Neural cell (in vitro differentiated cells): Measurements from ENCODE around the gene ZSWIM1. TPM values are rescaled to one million over a fixed set of nuclear protein-coding genes. Genes with fewer than 3 reads are reported as not detected.

Experiments used
- H2AFZ ChIP-seq: fragments of 200-600, 300-800 bp; sonication (generic), shearing (Covaris generic); 2 replicates; pipeline ENCODE4 v1.6.0; 2014; ENCODE audit warnings: low read depth, mild to moderate bottlenecking, antibody characterized with exemption, low read length, moderate library complexity
- H3F3A ChIP-seq: fragments of 200-600 bp; shearing (Covaris generic); 2 replicates; pipeline ENCODE4 v1.6.1; 2016; ENCODE audit warnings: mild to moderate bottlenecking, moderate library complexity, mixed read lengths, antibody characterized with exemption, low read length; ENCODE audit not compliant: insufficient read depth, poor library complexity, severe bottlenecking
- H3K27ac ChIP-seq: fragments of 200-600, 300-800 bp; sonication (generic), shearing (Covaris generic); 2 replicates; pipeline ENCODE4 v1.5.1; 2014; ENCODE audit warnings: mild to moderate bottlenecking, low read length, moderate library complexity
- H3K27me3 ChIP-seq: fragments of 300-800, 200-600 bp; sonication (generic), shearing (Covaris generic); 2 replicates; pipeline ENCODE4 v1.6.0; 2014; ENCODE audit warnings: mild to moderate bottlenecking, low read depth, low read length, moderate library complexity; ENCODE audit not compliant: insufficient read depth
- H3K36me3 ChIP-seq: fragments of 300-800, 200-600 bp; sonication (generic), shearing (Covaris generic); 2 replicates; pipeline ENCODE4 v1.5.1; 2014; ENCODE audit warnings: mild to moderate bottlenecking, antibody characterized with exemption, low read length, moderate library complexity; ENCODE audit not compliant: insufficient read depth
- H3K4me2 ChIP-seq: fragments of 300-800, 200-600 bp; sonication (generic), shearing (Covaris generic); 2 replicates; pipeline ENCODE4 v1.6.0; 2014; ENCODE audit warnings: mild to moderate bottlenecking, low read length
- H3K4me3 ChIP-seq: fragments of 300-800, 200-600 bp; sonication (generic), shearing (Covaris generic); 2 replicates; pipeline ENCODE4 v1.5.1; 2014; ENCODE audit warnings: mild to moderate bottlenecking, low read length, moderate library complexity
- H3K79me2 ChIP-seq: fragments of 200-600 bp; shearing (Covaris generic); replicated peaks from 2 replicates; pipeline ENCODE4 v1.6.0; 2014; ENCODE audit warnings: mild to moderate bottlenecking, low read length, moderate library complexity; ENCODE audit not compliant: insufficient read depth
- H3K9ac ChIP-seq: fragments of 300-800, 200-600 bp; sonication (generic), shearing (Covaris generic); 2 replicates; pipeline ENCODE4 v1.6.1; 2016; ENCODE audit warnings: mild to moderate bottlenecking, low read length, mixed read lengths
- H3K9me2 ChIP-seq: fragments of 200-600 bp; shearing (Covaris generic); 2 replicates; pipeline ENCODE4 v1.6.1; 2016; ENCODE audit warnings: mild to moderate bottlenecking, low read length, mixed read lengths; ENCODE audit not compliant: insufficient read depth
- H3K9me3 ChIP-seq: fragments of 200-600, 300-800 bp; sonication (generic), shearing (Covaris generic); 2 replicates; pipeline ENCODE4 v1.6.1; 2016; ENCODE audit warnings: mild to moderate bottlenecking, mixed run types, low read length, moderate library complexity, mixed read lengths
- H4K20me1 ChIP-seq: fragments of 200-600 bp; shearing (Covaris generic); 2 replicates; pipeline ENCODE4 v1.6.1; 2016; ENCODE audit warnings: mild to moderate bottlenecking, mixed run types; ENCODE audit not compliant: insufficient read depth
- EP300 ChIP-seq: fragments of 450-650 bp; conservative IDR thresholded peaks from 2 replicates; pipeline ENCODE4 v1.6.1; 2014; ENCODE audit warnings: antibody characterized with exemption, mild to moderate bottlenecking, moderate library complexity; ENCODE audit not compliant: poor library complexity, severe bottlenecking
- EZH2 ChIP-seq: fragments of 200-600, 300-800 bp; shearing (Covaris generic), sonication (generic); IDR thresholded peaks from 2 replicates; pipeline ENCODE4 v1.6.1; 2014; ENCODE audit warnings: antibody characterized with exemption, low read length, borderline replicate concordance, mild to moderate bottlenecking; ENCODE audit not compliant: insufficient read depth, poor library complexity, severe bottlenecking
- MXI1 ChIP-seq: fragments of 450-650 bp; conservative IDR thresholded peaks from 2 replicates; pipeline ENCODE4 v1.6.1; 2014; ENCODE audit warnings: antibody characterized with exemption, mild to moderate bottlenecking; ENCODE audit not compliant: poor library complexity, severe bottlenecking
- POLR2AphosphoS5 ChIP-seq: IDR thresholded peaks from 2 replicates; pipeline ENCODE4 v1.6.1; 2012
- RAD21 ChIP-seq: fragments of 450-650 bp; conservative IDR thresholded peaks from 2 replicates; pipeline ENCODE4 v1.6.1; 2014; ENCODE audit warnings: antibody characterized with exemption, mild to moderate bottlenecking, moderate library complexity
- SMC3 ChIP-seq: fragments of 450-650 bp; conservative IDR thresholded peaks from 2 replicates; pipeline ENCODE4 v1.6.1; 2014; ENCODE audit warnings: antibody characterized with exemption, mild to moderate bottlenecking, moderate library complexity; ENCODE audit not compliant: poor library complexity
- TAF1 ChIP-seq: IDR thresholded peaks from 2 replicates; pipeline ENCODE4 v1.6.1; 2012; ENCODE audit warnings: low read depth
- polyA plus RNA-seq: library from polyadenylated mRNA; depleted of rRNA; stranded (reverse); fragments of >200 nt; gene quantifications from 2 replicates; pipeline ENCODE4 v1.2.3, GENCODE V29; 2014
- TF ChIP-seq, protein P1 (sequence below): IDR thresholded peaks from 2 replicates; pipeline ENCODE4 v1.6.1; 2012; ENCODE audit warnings: borderline replicate concordance
- TF ChIP-seq, protein P2 (sequence below): fragments of 450-650 bp; IDR thresholded peaks from 2 replicates; pipeline ENCODE4 v1.5.1; 2014; ENCODE audit warnings: antibody characterized with exemption, mild to moderate bottlenecking, moderate library complexity; ENCODE audit not compliant: poor library complexity, severe bottlenecking

Gene ZSWIM1
- polyA plus RNA-seq, 1 donor from 2014 or later: 3.3 TPM

DNA sequence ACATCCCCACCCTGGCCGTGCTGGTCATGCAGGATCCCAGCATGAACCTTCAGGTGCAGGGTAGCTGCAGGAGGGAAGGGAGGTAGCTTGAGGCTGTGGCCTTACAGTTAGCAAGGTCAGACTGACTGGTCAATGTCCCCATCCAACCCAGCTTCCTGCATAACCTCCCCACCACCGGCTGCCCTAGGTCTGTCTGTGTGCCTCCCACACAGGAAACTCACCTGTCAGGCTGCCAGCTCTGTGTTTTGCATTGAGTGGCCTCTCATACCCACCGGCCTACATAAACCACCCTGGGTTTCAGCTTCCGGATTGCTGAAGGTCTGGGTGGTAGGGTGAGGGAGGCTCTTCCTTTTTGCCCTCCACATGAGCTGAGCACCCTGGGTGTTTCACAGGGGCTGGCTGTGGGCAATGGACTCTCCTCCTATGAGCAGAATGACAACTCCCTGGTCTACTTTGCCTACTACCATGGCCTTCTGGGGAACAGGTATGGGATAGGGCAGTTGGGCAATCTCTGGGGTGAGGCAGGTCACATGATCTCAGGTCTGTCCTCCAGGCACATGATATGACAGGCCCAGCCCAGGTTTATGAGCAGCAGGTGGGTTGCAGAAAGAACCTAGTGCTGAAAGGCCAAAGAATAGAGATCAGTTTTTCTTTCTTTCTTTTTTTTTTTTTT is 11.9 kb downstream of the ZSWIM1 start:
- TF ChIP-seq TAF1: no peak
- TF ChIP-seq, protein P1, sequence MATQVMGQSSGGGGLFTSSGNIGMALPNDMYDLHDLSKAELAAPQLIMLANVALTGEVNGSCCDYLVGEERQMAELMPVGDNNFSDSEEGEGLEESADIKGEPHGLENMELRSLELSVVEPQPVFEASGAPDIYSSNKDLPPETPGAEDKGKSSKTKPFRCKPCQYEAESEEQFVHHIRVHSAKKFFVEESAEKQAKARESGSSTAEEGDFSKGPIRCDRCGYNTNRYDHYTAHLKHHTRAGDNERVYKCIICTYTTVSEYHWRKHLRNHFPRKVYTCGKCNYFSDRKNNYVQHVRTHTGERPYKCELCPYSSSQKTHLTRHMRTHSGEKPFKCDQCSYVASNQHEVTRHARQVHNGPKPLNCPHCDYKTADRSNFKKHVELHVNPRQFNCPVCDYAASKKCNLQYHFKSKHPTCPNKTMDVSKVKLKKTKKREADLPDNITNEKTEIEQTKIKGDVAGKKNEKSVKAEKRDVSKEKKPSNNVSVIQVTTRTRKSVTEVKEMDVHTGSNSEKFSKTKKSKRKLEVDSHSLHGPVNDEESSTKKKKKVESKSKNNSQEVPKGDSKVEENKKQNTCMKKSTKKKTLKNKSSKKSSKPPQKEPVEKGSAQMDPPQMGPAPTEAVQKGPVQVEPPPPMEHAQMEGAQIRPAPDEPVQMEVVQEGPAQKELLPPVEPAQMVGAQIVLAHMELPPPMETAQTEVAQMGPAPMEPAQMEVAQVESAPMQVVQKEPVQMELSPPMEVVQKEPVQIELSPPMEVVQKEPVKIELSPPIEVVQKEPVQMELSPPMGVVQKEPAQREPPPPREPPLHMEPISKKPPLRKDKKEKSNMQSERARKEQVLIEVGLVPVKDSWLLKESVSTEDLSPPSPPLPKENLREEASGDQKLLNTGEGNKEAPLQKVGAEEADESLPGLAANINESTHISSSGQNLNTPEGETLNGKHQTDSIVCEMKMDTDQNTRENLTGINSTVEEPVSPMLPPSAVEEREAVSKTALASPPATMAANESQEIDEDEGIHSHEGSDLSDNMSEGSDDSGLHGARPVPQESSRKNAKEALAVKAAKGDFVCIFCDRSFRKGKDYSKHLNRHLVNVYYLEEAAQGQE: no peak
- no peak for TF ChIP-seq MXI1
- TF ChIP-seq, protein P2, sequence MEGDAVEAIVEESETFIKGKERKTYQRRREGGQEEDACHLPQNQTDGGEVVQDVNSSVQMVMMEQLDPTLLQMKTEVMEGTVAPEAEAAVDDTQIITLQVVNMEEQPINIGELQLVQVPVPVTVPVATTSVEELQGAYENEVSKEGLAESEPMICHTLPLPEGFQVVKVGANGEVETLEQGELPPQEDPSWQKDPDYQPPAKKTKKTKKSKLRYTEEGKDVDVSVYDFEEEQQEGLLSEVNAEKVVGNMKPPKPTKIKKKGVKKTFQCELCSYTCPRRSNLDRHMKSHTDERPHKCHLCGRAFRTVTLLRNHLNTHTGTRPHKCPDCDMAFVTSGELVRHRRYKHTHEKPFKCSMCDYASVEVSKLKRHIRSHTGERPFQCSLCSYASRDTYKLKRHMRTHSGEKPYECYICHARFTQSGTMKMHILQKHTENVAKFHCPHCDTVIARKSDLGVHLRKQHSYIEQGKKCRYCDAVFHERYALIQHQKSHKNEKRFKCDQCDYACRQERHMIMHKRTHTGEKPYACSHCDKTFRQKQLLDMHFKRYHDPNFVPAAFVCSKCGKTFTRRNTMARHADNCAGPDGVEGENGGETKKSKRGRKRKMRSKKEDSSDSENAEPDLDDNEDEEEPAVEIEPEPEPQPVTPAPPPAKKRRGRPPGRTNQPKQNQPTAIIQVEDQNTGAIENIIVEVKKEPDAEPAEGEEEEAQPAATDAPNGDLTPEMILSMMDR: no peak
- TF ChIP-seq EZH2: no peak
- no peak for TF ChIP-seq SMC3
- TF ChIP-seq POLR2AphosphoS5: no peak
- TF ChIP-seq RAD21: no peak
- TF ChIP-seq EP300: no peak
- no peaks in the 10 kb centered on the region for H3K79me2 ChIP-seq
- H4K20me1 ChIP-seq: no peaks in the 10 kb centered on the region
- H3K9ac ChIP-seq: no peak overlapping the region
- H3K4me2 ChIP-seq: no peak overlapping the region
- H3K27ac ChIP-seq: no peak overlapping the region
- no peak overlapping the region for H3K4me3 ChIP-seq
- H2AFZ ChIP-seq: no peak overlapping the region
- H3K36me3 ChIP-seq: no peaks in the 10 kb centered on the region
- no peaks in the 10 kb centered on the region for H3K9me2 ChIP-seq
- no peaks in the 10 kb centered on the region for H3K9me3 ChIP-seq
- H3K27me3 ChIP-seq: no peaks in the 10 kb centered on the region
- no peaks in the 10 kb centered on the region for H3F3A ChIP-seq

DNA sequence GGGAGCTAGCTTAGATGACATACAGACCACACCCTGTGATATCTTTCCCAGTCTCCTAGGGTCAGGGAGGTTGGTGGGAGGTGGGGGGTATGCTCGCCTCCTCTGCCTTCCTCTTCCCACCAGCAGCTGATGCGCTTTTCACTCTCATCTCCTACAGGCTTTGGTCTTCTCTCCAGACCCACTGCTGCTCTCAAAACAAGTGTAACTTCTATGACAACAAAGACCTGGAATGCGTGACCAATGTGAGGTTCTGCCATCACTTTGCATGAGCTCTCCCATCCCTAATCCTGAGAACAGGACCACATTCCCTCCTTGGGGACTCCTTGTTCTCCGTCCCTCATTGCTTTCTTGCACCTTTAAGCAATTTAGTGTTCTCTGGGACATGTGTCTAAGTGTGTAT is 12.8 kb downstream of the ZSWIM1 start:
- Histone ChIP-seq H3K9me3 (no peaks in the 10 kb centered on the region), H4K20me1 (no peaks in the 10 kb centered on the region), H3K27me3 (no peaks in the 10 kb centered on the region), H3K79me2 (no peaks in the 10 kb centered on the region), H3K36me3 (no peaks in the 10 kb centered on the region), H3F3A (no peaks in the 10 kb centered on the region), H3K4me3 (no peak overlapping the region), H3K27ac (no peak overlapping the region), H2AFZ (no peak overlapping the region), H3K4me2 (no peak overlapping the region), H3K9me2 (no peaks in the 10 kb centered on the region), H3K9ac (no peak overlapping the region)
- TF ChIP-seq SMC3: no peak
- no peak for TF ChIP-seq EP300
- TF ChIP-seq RAD21: no peak
- TF ChIP-seq TAF1: no peak
- no peak for TF ChIP-seq POLR2AphosphoS5
- TF ChIP-seq, protein P1: no peak
- no peak for TF ChIP-seq EZH2
- no peak for TF ChIP-seq MXI1
- TF ChIP-seq, protein P2: no peak
